SU-DHL-6 (cell line): ENCODE data around the gene SLC36A3.

Experiments
- EZH2phosphoT487 ChIP-seq: fragments of 200-600 bp; sonication (generic), shearing (Covaris generic); conservative IDR thresholded peaks from 2 replicates; pipeline ENCODE4 v1.6.1; 2018; ENCODE audit warnings: mild to moderate bottlenecking, antibody characterized with exemption, low read length, moderate library complexity, mixed read lengths
- TF ChIP-seq, protein P1 (sequence below): fragments of 200-600 bp; sonication (generic); IDR thresholded peaks from one replicate; pipeline ENCODE4 v1.5.1; 2017; ENCODE audit warnings: antibody characterized with exemption, mild to moderate bottlenecking, low read length, moderate library complexity; ENCODE audit not compliant: insufficient read depth, poor library complexity, severe bottlenecking

DNA sequence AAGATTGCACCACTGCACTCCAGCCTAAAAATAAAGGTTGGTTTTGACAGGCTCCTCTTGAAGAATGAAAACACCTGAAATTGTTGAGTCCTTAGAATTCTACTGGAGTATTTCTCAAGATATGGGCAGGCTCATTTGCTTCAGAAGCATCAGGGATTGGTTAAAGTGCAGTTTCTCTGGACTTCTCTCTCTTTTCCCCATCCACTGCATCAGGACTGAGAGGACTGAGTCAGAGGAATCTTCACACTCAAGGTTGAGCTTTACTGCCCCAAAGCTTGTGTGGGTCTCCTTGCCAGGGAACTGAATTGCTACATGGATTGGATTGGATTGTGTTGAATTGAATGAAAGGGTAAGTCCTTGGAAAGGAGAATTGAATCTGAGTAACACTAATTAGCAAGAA, 72.2 kb downstream of the SLC36A3 start:
- TF ChIP-seq, protein P1, sequence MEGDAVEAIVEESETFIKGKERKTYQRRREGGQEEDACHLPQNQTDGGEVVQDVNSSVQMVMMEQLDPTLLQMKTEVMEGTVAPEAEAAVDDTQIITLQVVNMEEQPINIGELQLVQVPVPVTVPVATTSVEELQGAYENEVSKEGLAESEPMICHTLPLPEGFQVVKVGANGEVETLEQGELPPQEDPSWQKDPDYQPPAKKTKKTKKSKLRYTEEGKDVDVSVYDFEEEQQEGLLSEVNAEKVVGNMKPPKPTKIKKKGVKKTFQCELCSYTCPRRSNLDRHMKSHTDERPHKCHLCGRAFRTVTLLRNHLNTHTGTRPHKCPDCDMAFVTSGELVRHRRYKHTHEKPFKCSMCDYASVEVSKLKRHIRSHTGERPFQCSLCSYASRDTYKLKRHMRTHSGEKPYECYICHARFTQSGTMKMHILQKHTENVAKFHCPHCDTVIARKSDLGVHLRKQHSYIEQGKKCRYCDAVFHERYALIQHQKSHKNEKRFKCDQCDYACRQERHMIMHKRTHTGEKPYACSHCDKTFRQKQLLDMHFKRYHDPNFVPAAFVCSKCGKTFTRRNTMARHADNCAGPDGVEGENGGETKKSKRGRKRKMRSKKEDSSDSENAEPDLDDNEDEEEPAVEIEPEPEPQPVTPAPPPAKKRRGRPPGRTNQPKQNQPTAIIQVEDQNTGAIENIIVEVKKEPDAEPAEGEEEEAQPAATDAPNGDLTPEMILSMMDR = no peak
- TF ChIP-seq EZH2phosphoT487 = no peak
